Measurements from ENCODE around the gene IL3RA.
"Not testable (repeated sequence)": the region's sequence is repeated elsewhere in the genome, so short reads cannot be mapped to it uniquely, and the experiment has no call there.

Gene IL3RA

GRCh38 chrX:1332433-1332832 lies 4.2 kb upstream of the IL3RA start:
- DNase-seq (ENCODE audit: low spot score): not testable (repeated sequence)

- DNase-seq (ENCODE audit: low spot score): no peak
Measured at GRCh38 chrX:1334854-1335253, 1.7 kb upstream of the IL3RA start.

- DNase-seq (ENCODE audit: low spot score): no peak
Measured at GRCh38 chrX:1336948-1337779, 579 bp downstream of the IL3RA start.

GRCh38 chrX:1341545-1342184 lies 5.1 kb downstream of the IL3RA start:
- no peak for DNase-seq (ENCODE audit: low spot score)

- DNase-seq (ENCODE audit: low spot score): not testable (repeated sequence)
Measured at GRCh38 chrX:1349606-1350005, 13.0 kb downstream of the IL3RA start.

- DNase-seq (ENCODE audit: low spot score): no peak
Measured at GRCh38 chrX:1351981-1352714, 15.6 kb downstream of the IL3RA start.

GRCh38 chrX:1354036-1355019 lies 17.7 kb downstream of the IL3RA start:
- no peak for DNase-seq (ENCODE audit: low spot score)

GRCh38 chrX:1355131-1356046 lies 18.8 kb downstream of the IL3RA start:
- no peak for DNase-seq (ENCODE audit: low spot score)

GRCh38 chrX:1357993-1358392 lies 21.4 kb downstream of the IL3RA start:
- DNase-seq (ENCODE audit: low spot score): no peak

- DNase-seq (ENCODE audit: low spot score): no peak
Measured at GRCh38 chrX:1358793-1359476, 22.4 kb downstream of the IL3RA start.

- no peak for DNase-seq (ENCODE audit: low spot score)
Measured at GRCh38 chrX:1359477-1359873, 22.9 kb downstream of the IL3RA start.

- no peak for DNase-seq (ENCODE audit: low spot score)
Measured at GRCh38 chrX:1360171-1360570, 23.6 kb downstream of the IL3RA start.

GRCh38 chrX:1361275-1361674 lies 24.7 kb downstream of the IL3RA start:
- no peak for DNase-seq (ENCODE audit: low spot score)

GRCh38 chrX:1361910-1362309 lies 25.3 kb downstream of the IL3RA start:
- DNase-seq (ENCODE audit: low spot score): no peak

- DNase-seq (ENCODE audit: low spot score): not testable (repeated sequence)
Measured at GRCh38 chrX:1366363-1366762, 29.8 kb downstream of the IL3RA start.

- no peak for DNase-seq (ENCODE audit: low spot score)
Measured at GRCh38 chrX:1368385-1368698, 31.8 kb downstream of the IL3RA start.

GRCh38 chrX:1378306-1378759 lies 41.7 kb downstream of the IL3RA start:
- DNase-seq (ENCODE audit: low spot score): no peak

- DNase-seq (ENCODE audit: low spot score): no peak
Measured at GRCh38 chrX:1380672-1381233, 44.2 kb downstream of the IL3RA start.

- no peak for DNase-seq (ENCODE audit: low spot score)
Measured at GRCh38 chrX:1384658-1385252, 48.2 kb downstream of the IL3RA start.
